DMS153 treated with DMSO at 0.1 percent for 48 hours (cell line): ENCODE results near the gene PDE8B.

ENCODE experiments used
- DNase-seq: peaks from one replicate; lab custom pipeline; 2025; ENCODE audit not compliant: unreplicated experiment; lab: John Stamatoyannopoulos, UW

PDE8B gene

GRCh38 chr5:77318060-77318459 is 107.6 kb downstream of the PDE8B start:
- no peak for DNase-seq

GRCh38 chr5:77319117-77319804 is 108.8 kb downstream of the PDE8B start:
- no peak for DNase-seq

- no peak for DNase-seq
These were observed 111.4 kb downstream of the PDE8B start for GRCh38 chr5:77321793-77322394.

GRCh38 chr5:77322406-77322805 is 111.9 kb downstream of the PDE8B start:
- DNase-seq = no peak

DNA sequence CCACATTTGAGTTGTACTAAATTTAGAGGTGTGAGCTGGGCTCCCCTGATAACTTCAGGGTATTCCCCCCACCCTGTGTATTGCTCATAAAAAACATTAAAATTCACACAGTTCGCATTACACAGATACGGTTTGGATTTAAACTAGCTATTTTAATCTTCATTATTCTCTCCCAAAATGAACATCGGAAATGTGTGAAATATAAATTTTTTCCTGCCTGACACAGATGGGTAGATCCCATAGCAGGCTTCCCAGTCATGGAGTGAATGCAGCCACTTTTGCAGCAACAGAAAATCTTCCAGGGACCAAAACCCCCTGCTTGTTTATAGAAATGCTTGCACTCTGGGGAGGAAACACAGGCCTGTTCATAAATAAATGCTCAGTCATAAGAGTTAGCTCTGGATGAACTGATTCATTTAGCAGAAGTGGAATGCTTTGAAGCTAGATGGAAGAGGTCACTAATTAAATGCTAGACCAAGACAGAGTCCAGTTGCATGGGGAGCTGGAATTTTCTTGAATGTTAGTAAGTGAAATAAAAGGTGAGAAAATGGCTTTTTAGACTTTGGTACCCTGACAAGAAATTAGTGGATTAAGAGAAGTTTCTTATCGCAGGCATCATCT is 115.6 kb downstream of the PDE8B start:
- no peak for DNase-seq

DNA sequence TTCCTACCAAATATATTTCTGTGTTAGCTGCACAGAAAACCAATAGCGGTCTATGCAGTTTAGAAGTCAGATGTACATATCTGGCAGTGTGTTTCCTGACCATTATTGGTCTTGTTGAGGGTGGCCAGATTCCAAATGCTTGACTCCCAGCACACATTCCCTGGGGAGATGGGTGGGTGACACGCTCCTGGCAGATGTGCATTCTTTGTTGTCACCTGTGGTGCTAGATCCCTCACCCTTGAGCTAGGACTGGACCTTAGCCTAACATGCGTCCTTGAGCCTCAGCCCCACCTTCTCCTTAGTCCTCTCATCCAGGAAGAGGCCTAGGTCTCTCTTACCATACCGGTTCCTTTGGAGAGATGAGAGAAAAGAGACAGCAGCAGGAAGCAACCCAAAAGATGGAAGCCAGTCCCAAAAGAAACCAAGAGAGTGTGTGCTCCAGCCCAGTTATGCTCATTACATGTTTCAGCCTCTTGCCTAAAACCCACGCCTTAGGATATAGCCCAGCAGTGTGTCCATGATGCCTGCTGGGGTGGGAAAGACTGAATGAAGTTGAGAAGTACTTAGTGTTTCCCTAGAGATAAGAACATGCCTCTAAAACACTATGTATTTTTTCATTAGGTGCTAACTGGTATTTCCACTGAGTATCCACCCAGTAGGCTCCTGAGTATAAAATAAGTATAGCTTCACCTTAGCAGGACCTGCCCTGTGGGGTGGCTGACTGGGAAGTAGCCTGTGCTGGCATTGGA is 116.7 kb downstream of the PDE8B start:
- no peak for DNase-seq

DNA sequence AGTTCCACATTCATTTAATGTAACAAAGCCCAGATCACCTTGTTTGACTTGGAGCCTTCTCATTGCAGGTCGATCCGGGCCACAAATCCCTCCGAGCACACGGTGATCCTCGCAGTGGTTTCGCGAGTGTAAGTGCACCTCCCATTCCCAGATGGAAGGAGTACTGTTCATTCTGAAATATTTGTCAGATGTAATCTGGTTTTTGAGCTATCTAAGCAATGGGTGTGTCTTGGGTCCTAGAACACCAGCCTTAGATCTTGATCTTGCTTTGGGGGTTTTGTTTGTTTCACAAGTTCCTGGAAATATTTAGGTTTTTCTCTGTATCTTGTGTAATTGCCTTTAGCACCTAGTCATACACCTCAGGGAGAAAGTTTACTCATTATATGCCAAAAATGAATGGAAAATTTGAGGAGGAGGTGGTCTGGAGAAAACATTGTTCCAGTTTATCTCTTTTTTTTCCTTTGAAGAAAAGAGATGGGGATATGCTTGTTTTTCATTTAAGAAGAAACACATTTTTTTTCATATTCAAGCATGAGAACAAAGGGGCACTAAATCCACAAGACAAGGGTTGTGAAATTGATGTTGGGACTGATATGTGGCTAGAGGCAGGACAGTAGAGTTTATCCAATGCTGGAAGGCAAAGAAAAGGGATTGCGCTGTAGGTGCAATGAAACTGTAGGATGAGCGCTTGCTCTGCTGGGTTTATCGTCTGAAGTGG is 118.6 kb downstream of the PDE8B start:
- no peak for DNase-seq

DNA sequence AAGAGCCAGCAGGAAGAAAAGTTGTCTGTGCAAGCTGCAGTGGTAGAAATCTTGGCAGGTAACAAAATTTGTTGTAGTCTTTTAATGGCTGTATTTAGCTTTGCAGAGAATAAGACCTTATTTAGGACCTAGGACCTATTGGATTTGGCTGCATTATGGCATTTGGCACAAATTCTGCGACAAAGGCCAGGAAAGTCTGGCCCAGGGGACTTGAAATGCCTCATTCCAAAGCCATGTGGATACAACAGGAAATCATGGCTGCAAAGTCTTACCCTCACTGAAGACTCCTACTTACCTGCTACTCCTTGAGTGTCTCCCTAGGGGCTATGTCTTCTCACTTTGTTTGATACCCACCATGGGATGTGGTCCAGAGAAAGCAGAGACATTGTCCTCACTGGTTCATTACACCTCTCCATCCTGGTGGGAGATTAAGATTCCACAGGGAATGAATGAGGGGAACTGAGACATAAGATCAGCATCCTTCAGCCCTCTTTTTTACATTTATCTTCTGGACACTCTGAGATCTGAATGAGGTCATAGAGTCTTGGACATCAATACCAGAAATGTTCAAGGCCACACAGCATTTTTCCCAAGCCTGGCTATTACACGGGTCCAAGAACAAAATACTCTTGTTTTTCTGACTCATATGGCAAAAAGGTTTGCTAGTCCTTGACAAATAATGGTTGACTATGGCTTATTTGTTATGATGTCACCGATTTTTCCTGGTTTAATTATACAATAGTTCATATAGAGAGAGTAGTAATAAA is 119.4 kb downstream of the PDE8B start:
- no peak for DNase-seq

- no peak for DNase-seq
These were observed 122.6 kb downstream of the PDE8B start for GRCh38 chr5:77333036-77333435.

DNA sequence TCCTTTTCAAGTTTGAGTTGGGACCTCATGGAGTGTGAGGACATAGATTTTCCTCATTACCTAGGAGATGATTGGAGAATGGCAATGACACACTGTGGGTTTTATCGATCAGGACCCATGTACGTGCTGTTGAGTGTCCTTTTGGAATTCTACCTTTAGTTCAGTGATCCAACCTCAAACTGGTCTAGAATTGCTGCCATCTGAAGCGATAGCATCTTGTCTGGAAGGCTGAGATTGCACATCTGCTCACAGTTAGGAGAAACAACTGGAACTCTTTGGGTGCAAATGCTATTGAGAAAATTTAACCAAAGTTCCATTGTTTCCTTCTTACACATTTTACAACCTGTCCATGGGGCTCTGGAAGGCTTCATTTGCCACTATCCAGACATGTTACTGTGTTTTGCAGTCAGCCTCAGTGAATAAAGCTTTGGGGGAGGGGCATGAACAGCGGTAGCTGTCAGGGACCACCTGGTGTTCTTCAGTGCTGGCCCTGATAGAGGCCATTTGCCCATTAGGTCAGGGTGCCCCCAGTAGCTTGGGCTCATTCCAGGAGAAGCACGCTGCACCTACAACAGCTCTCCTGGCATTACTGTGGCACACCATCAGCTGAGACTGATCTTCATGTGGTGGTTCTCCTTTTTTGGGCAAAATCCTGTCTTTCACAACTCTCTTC is 123.1 kb downstream of the PDE8B start:
- DNase-seq = no peak

DNA sequence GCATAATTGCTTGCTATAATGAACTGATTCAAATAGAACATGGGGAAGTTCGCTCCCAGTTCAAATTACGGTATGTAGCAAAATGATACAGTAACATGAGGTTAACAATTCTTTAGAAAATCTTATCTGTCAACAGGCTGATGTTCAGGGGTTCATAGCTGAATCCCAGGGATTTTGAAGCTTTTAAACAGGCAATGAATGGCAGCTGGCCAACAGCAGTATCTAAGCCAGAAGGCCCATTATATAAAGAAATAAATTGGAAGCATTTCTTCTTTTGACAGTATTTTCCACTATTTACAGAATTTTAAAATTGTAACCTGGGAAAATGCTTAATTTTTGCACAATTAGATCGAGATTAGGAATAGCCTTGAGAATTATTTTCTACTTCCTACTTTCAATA is 126.8 kb downstream of the PDE8B start:
- DNase-seq = no peak

GRCh38 chr5:77337686-77338085 is 127.2 kb downstream of the PDE8B start:
- no peak for DNase-seq

- DNase-seq = no peak
These were observed 128.9 kb downstream of the PDE8B start for GRCh38 chr5:77339337-77339890.

DNA sequence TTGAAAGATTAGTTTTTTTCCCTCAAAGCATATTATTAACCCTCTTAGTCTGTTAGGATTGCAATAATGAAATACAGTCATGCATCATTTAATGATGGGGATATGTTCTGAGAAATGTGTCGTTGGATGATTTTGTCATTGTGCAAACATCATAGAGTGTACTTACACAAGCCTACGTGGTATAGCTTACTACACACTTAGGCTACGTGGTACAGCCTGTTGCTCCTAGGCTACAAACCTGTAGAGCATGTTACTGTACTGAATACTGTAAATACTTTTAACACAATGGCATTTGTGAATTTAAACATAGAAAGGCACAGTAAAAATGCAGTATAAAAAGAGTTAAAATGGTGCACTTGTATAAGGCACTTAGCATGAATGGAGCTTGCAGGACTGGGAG is 132.7 kb downstream of the PDE8B start:
- no peak for DNase-seq

- no peak for DNase-seq
These were observed 137.1 kb downstream of the PDE8B start for GRCh38 chr5:77347435-77348098.

GRCh38 chr5:77353251-77353650 is 142.8 kb downstream of the PDE8B start:
- no peak for DNase-seq

- DNase-seq = no peak
These were observed 144.0 kb downstream of the PDE8B start for GRCh38 chr5:77354454-77354853.

GRCh38 chr5:77355080-77355479 is 144.6 kb downstream of the PDE8B start:
- DNase-seq = no peak

- no peak for DNase-seq
These were observed 145.3 kb downstream of the PDE8B start for GRCh38 chr5:77355751-77356150.
